BLaER1 treated with 17β-estradiol and CSF1 and Interleukin-3, amounts not matched to agents 10 nM and 100 nM (cell line): Measurements from ENCODE around the gene KRT85.

Source experiments
- H3K27ac ChIP-seq, 11 experiments: shearing (Covaris generic); formaldehyde crosslinking; 2 replicates each; pipeline ENCODE4 v1.8.1; 2022
- H3K27me3 ChIP-seq, 11 experiments: shearing (Covaris generic); formaldehyde crosslinking; 2 replicates each; pipeline ENCODE4 v1.8.1; 2022
- H3K36me3 ChIP-seq, 11 experiments: shearing (Covaris generic); formaldehyde crosslinking; 2 replicates each; pipeline ENCODE4 v1.8.1; 2022
- H3K4me1 ChIP-seq, 10 experiments: shearing (Covaris generic); formaldehyde crosslinking; 2 replicates each; pipeline ENCODE4 v1.8.1; 2022
- H3K4me2 ChIP-seq, 11 experiments: shearing (Covaris generic); formaldehyde crosslinking; 2 replicates each; pipeline ENCODE4 v1.8.1; 2022
- H3K4me3 ChIP-seq, 10 experiments: shearing (Covaris generic); formaldehyde crosslinking; 2 replicates each; pipeline ENCODE4 v1.8.1; 2022
- H3K9ac ChIP-seq, 11 experiments: shearing (Covaris generic); formaldehyde crosslinking; 2 replicates each; pipeline ENCODE4 v1.8.1; 2022
- H3K9me3 ChIP-seq, 11 experiments: shearing (Covaris generic); formaldehyde crosslinking; replicated peaks in 1 of 11; 2 replicates each; pipeline ENCODE4 v1.8.1; 2022
- H4K20me1 ChIP-seq, 11 experiments: shearing (Covaris generic); formaldehyde crosslinking; 2 replicates each; pipeline ENCODE4 v1.8.1; 2022
- Cebpa-rat ChIP-seq, 11 experiments: shearing (Covaris generic); IDR thresholded peaks; 2 replicates each; pipeline ENCODE4 v1.8.1; 2022

The KRT85 gene

GRCh38 chr12:52405922-52406385 is 38.7 kb upstream of the KRT85 start, which contains the start of gene KRT82:
Gene KRT82 (minus strand): TSS chr12:52406335. CDS start chr12:52406277, 58 bp downstream.
- H4K20me1 ChIP-seq, result peaks cover 0 to 5% (median 0%) of the 10 kb centered on the region in 11 experiments; a peak in 1 of 22 replicates
- no peaks in the 10 kb centered on the region for H3K27me3 ChIP-seq
- H3K36me3 ChIP-seq, result no peaks in the 10 kb centered on the region
- H3K9me3 ChIP-seq, result no peaks in the 10 kb centered on the region
- H3K4me1 ChIP-seq, result no peaks in the 10 kb centered on the region
- no peak within 1 kb of the TSS for H3K27ac ChIP-seq
- no peak within 1 kb of the TSS for H3K9ac ChIP-seq
- no peak within 1 kb of the TSS for H3K4me2 ChIP-seq
- no peak for TF ChIP-seq Cebpa-rat (IDR thresholded peaks at IDR 0.05)
- H3K4me3 ChIP-seq, result no peak within 1 kb of the TSS

- no peak overlapping the region for H3K4me3 ChIP-seq
- H3K4me2 ChIP-seq, result no peak overlapping the region
- H4K20me1 ChIP-seq, result peaks cover 0 to 5% (median 0%) of the 10 kb centered on the region in 11 experiments; a peak in 2 of 22 replicates
- H3K27me3 ChIP-seq, result no peaks in the 10 kb centered on the region
- H3K9ac ChIP-seq, result no peak overlapping the region
- H3K9me3 ChIP-seq, result no peaks in the 10 kb centered on the region
- H3K36me3 ChIP-seq, result no peaks in the 10 kb centered on the region
- TF ChIP-seq Cebpa-rat (IDR thresholded peaks at IDR 0.05), result no peak
- no peaks in the 10 kb centered on the region for H3K4me1 ChIP-seq
- no peak overlapping the region for H3K27ac ChIP-seq
These were observed 37.7 kb upstream of the KRT85 start for GRCh38 chr12:52404951-52405350.

- no peak overlapping the region for H3K9ac ChIP-seq
- H3K27ac ChIP-seq, result no peak overlapping the region
- H3K4me1 ChIP-seq, result no peaks in the 10 kb centered on the region
- H3K4me3 ChIP-seq, result no peak overlapping the region
- no peaks in the 10 kb centered on the region for H3K27me3 ChIP-seq
- no peaks in the 10 kb centered on the region for H3K9me3 ChIP-seq
- no peak for TF ChIP-seq Cebpa-rat (IDR thresholded peaks at IDR 0.05)
- no peak overlapping the region for H3K4me2 ChIP-seq
- no peaks in the 10 kb centered on the region for H3K36me3 ChIP-seq
- H4K20me1 ChIP-seq, result peaks cover 0 to 5% (median 0%) of the 10 kb centered on the region in 11 experiments; a peak in 2 of 22 replicates
These were observed 36.3 kb upstream of the KRT85 start for GRCh38 chr12:52403561-52403960.

GRCh38 chr12:52402873-52403540 is 35.7 kb upstream of the KRT85 start:
- Histone ChIP-seq H4K20me1 (peaks cover 0 to 5% (median 0%) of the 10 kb centered on the region in 11 experiments; a peak in 2 of 22 replicates), H3K4me2 (no peak overlapping the region), H3K27ac (no peak overlapping the region), H3K4me1 (no peaks in the 10 kb centered on the region), H3K27me3 (no peaks in the 10 kb centered on the region), H3K36me3 (no peaks in the 10 kb centered on the region), H3K9ac (no peak overlapping the region), H3K9me3 (no peaks in the 10 kb centered on the region), H3K4me3 (no peak overlapping the region)
- TF ChIP-seq Cebpa-rat (IDR thresholded peaks at IDR 0.05), result no peak

GRCh38 chr12:52402377-52402776 is 35.1 kb upstream of the KRT85 start:
- Histone ChIP-seq H4K20me1 (peaks cover 0 to 5% (median 0%) of the 10 kb centered on the region in 11 experiments; a peak in 2 of 22 replicates), H3K4me3 (no peak overlapping the region), H3K27me3 (no peaks in the 10 kb centered on the region), H3K9me3 (no peaks in the 10 kb centered on the region), H3K9ac (no peak overlapping the region), H3K27ac (no peak overlapping the region), H3K4me1 (no peaks in the 10 kb centered on the region), H3K36me3 (no peaks in the 10 kb centered on the region), H3K4me2 (no peak overlapping the region)
- no peak for TF ChIP-seq Cebpa-rat (IDR thresholded peaks at IDR 0.05)

- no peaks in the 10 kb centered on the region for H3K9me3 ChIP-seq
- TF ChIP-seq Cebpa-rat (IDR thresholded peaks at IDR 0.05), result no peak
- H3K4me3 ChIP-seq, result no peak overlapping the region
- peaks cover 0 to 5% (median 0%) of the 10 kb centered on the region in 11 experiments; a peak in 2 of 22 replicates for H4K20me1 ChIP-seq
- H3K4me2 ChIP-seq, result no peak overlapping the region
- no peaks in the 10 kb centered on the region for H3K27me3 ChIP-seq
- H3K27ac ChIP-seq, result no peak overlapping the region
- no peaks in the 10 kb centered on the region for H3K36me3 ChIP-seq
- no peaks in the 10 kb centered on the region for H3K4me1 ChIP-seq
- H3K9ac ChIP-seq, result no peak overlapping the region
These were observed 34.6 kb upstream of the KRT85 start for GRCh38 chr12:52401926-52402325.

- Histone ChIP-seq H3K27me3 (no peaks in the 10 kb centered on the region), H4K20me1 (peaks cover 0 to 5% (median 0%) of the 10 kb centered on the region in 11 experiments; a peak in 2 of 22 replicates), H3K4me2 (no peak overlapping the region), H3K4me1 (no peaks in the 10 kb centered on the region), H3K4me3 (no peak overlapping the region), H3K9me3 (no peaks in the 10 kb centered on the region), H3K9ac (no peak overlapping the region), H3K36me3 (no peaks in the 10 kb centered on the region), H3K27ac (no peak overlapping the region)
- TF ChIP-seq Cebpa-rat (IDR thresholded peaks at IDR 0.05), result no peak
These were observed 34.2 kb upstream of the KRT85 start for GRCh38 chr12:52401526-52401925.

GRCh38 chr12:52400906-52401305 is 33.6 kb upstream of the KRT85 start:
- no peaks in the 10 kb centered on the region for H3K27me3 ChIP-seq
- H4K20me1 ChIP-seq, result peaks cover 0 to 5% (median 0%) of the 10 kb centered on the region in 11 experiments; a peak in 2 of 22 replicates
- no peaks in the 10 kb centered on the region for H3K9me3 ChIP-seq
- H3K4me3 ChIP-seq, result no peak overlapping the region
- no peak overlapping the region for H3K9ac ChIP-seq
- no peak overlapping the region for H3K27ac ChIP-seq
- no peak overlapping the region for H3K4me2 ChIP-seq
- no peak for TF ChIP-seq Cebpa-rat (IDR thresholded peaks at IDR 0.05)
- H3K4me1 ChIP-seq, result peaks cover 0 to 4% (median 0%) of the 10 kb centered on the region in 10 experiments; a peak in 3 of 20 replicates
- no peaks in the 10 kb centered on the region for H3K36me3 ChIP-seq

GRCh38 chr12:52399756-52400155 is 32.5 kb upstream of the KRT85 start:
- no peak overlapping the region for H3K4me3 ChIP-seq
- H3K36me3 ChIP-seq, result no peaks in the 10 kb centered on the region
- H3K4me2 ChIP-seq, result no peak overlapping the region
- H3K27me3 ChIP-seq, result no peaks in the 10 kb centered on the region
- no peak for TF ChIP-seq Cebpa-rat (IDR thresholded peaks at IDR 0.05)
- H3K4me1 ChIP-seq, result peaks cover 0 to 4% (median 0%) of the 10 kb centered on the region in 10 experiments; a peak in 3 of 20 replicates
- no peak overlapping the region for H3K27ac ChIP-seq
- peaks cover 0 to 5% (median 0%) of the 10 kb centered on the region in 11 experiments; a peak in 2 of 22 replicates for H4K20me1 ChIP-seq
- no peak overlapping the region for H3K9ac ChIP-seq
- H3K9me3 ChIP-seq, result no peaks in the 10 kb centered on the region

GRCh38 chr12:52398176-52398575 is 30.9 kb upstream of the KRT85 start:
- H4K20me1 ChIP-seq, result peaks cover 0 to 5% (median 0%) of the 10 kb centered on the region in 11 experiments; a peak in 2 of 22 replicates
- H3K9me3 ChIP-seq, result no peaks in the 10 kb centered on the region
- H3K4me3 ChIP-seq, result no peak overlapping the region
- peaks cover 0 to 4% (median 0%) of the 10 kb centered on the region in 10 experiments; a peak in 3 of 20 replicates for H3K4me1 ChIP-seq
- TF ChIP-seq Cebpa-rat (IDR thresholded peaks at IDR 0.05), result no peak
- no peak overlapping the region for H3K27ac ChIP-seq
- no peak overlapping the region for H3K9ac ChIP-seq
- H3K4me2 ChIP-seq, result no peak overlapping the region
- no peaks in the 10 kb centered on the region for H3K36me3 ChIP-seq
- H3K27me3 ChIP-seq, result no peaks in the 10 kb centered on the region
